ENCODE measurements around the gene RNF152.

RNF152 gene

DNA sequence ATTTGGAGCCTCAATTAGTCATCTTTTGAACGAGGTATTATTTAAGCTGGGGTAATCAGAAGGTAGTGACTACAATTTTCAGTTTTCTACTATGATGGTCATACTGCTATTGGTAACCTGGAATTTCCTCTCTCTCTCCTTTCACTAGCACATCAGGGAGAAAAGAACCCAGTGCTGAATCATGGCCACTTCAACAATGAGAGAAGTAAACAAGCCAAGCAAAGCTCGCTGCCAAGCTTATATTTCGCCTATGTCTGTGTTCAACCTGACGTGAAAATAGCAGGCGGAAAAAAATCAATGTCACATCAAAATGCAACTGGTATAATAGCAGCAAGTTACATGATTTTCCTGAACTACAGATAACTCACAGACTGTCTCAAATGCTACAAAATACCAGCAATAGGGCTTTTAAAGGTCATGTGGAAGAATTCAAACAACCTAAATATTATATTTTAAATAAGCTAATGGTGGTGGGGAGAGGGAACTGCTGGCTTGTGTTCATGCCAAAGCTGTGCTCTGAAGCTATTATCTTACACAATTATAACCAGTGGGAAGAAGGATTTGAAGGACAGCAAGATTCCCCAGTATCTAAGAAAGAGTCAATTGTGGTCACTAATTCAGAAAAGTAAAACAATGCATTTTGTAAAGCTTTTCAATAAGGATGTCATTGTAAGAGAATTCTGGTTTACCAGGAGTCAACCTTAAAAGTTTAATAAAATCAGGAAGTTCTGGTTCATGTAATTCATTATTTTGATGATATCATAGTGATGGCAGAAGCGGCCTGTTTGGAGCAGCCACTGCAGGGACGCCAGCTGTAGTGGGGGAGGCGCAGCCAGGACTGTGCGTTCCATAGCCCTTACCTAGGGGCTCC is 38.0 kb downstream of the RNF152 start:
- DNase-seq (ENCODE audit: low read depth in 2 of 2): no peak

GRCh38 chr18:61853855-61854254 is 39.0 kb downstream of the RNF152 start:
- no peak for DNase-seq (ENCODE audit: low read depth in 2 of 2)

GRCh38 chr18:61852496-61852895 is 40.3 kb downstream of the RNF152 start:
- no peak for DNase-seq (ENCODE audit: low read depth in 2 of 2)

DNA sequence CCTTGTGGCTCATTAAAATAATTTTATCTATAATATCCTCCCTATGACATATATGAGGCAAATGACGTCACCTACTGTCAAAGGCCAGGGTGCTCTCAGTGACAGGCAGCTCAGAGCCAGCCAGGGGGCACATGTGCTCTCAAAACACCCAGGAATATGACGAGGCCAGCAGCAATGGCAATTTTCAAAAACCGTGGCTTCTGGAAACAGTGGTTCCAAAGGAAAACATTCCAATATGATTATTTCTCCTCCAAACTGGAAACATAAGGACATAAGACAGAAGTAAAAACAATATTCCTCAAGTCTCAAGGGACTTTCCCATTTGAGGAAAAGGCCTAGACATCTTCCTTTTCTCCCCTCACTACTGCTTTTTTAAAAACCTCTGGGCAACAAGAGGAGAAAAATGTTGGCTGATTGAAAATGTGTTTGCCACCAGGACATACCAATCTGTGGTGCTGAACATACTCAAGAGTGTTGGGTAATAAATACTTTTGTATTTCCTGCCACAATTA is 40.8 kb downstream of the RNF152 start:
- DNase-seq (ENCODE audit: low read depth in 2 of 2): peak; percentile 64 to 70

GRCh38 chr18:61851279-61851678 is 41.5 kb downstream of the RNF152 start:
- DNase-seq (ENCODE audit: low read depth in 2 of 2): no peak

GRCh38 chr18:61850756-61851155 is 42.1 kb downstream of the RNF152 start:
- DNase-seq (ENCODE audit: low read depth in 2 of 2): no peak

- DNase-seq (ENCODE audit: low read depth in 2 of 2): no peak
Observed at GRCh38 chr18:61847164-61847791, 45.5 kb downstream of the RNF152 start.

- no peak for DNase-seq (ENCODE audit: low read depth in 2 of 2)
Observed at GRCh38 chr18:61845197-61845596, 47.6 kb downstream of the RNF152 start.

- no peak for DNase-seq (ENCODE audit: low read depth in 2 of 2)
Observed at GRCh38 chr18:61844726-61845125, 48.1 kb downstream of the RNF152 start.

GRCh38 chr18:61842146-61842545 is 50.7 kb downstream of the RNF152 start:
- no peak for DNase-seq (ENCODE audit: low read depth in 2 of 2)

DNA sequence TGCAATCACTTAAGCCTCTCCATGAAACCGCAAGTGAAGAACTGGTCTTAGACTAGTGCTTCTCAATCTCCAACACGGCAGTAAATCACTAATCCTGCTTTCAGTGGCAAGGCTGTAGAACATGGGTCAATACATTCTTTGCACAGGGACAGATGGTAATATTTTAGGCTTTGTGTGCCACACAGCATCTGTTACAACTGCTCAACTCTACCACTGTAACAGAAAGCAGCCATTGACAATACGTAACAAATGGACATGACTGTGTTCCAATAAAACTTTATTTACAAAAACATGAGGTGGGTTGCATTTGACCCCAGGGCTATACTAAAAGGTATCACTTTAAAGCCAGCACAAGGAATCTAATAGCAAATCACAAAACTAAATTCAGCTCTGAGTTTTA is 51.1 kb downstream of the RNF152 start:
- no peak for DNase-seq (ENCODE audit: low read depth in 2 of 2)

GRCh38 chr18:61840324-61840723 is 52.5 kb downstream of the RNF152 start:
- no peak for DNase-seq (ENCODE audit: low read depth in 2 of 2)

DNA sequence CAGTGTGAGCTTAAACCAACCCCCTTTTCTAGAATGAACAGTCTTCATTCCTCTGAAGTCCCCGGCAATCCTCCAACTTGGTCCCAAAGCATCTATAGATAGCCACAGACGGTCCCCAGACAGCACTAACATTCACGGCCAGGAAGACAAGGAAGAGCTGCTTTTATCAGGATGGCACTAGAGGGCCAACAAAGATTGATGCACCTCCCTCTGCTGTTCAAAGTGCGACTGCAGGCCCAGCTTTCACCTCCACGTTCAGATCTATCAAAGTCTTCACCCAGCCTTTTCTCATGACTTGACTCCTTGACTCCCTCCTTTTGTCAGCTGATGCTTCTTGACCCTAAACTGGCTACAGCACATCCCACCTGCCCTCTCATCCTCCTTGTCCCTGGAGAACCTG is 54.3 kb downstream of the RNF152 start:
- DNase-seq (ENCODE audit: low read depth in 2 of 2): no peak

DNA sequence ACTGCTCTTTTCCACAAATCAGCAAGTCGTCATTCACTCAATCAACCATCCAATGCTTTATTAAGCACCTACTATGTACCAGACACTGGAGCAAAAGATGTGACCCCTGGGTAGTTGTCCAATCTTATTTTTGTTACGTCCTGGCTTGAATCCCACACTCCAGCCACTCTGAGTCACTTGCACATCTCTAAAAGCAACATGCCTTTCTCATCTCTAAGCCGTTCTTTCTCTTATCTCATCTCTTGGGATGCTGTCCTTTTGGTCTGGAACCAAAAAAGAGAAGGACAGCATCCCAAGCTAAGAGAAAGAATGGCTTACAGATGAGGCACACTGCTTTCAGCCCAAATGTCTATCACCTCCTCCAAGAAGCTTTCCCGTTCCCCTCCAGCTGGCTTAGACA is 58.8 kb downstream of the RNF152 start:
- no peak for DNase-seq (ENCODE audit: low read depth in 2 of 2)

DNA sequence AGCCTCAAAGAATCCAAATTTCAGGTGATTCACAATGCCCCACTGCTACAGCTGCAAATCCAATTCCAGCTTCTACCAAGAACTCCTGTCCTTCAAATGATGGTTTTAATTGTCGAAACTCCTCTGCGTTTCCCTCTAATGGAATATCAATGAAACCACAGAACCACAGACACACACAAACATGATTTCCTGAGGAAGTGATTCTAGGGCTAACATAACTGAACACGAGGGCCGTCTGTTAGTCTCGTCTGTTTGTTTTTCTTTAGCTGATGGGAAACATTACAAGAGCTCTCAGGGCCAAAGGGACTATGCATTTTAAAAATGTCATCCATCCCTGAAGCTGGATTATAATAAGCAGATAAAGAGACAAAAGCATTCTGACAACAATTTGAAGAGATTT is 59.4 kb downstream of the RNF152 start:
- peak; percentile 68 for DNase-seq (ENCODE audit: low read depth in 2 of 2)

- no peak for DNase-seq (ENCODE audit: low read depth in 2 of 2)
Observed at GRCh38 chr18:61832858-61833257, 59.9 kb downstream of the RNF152 start.

DNA sequence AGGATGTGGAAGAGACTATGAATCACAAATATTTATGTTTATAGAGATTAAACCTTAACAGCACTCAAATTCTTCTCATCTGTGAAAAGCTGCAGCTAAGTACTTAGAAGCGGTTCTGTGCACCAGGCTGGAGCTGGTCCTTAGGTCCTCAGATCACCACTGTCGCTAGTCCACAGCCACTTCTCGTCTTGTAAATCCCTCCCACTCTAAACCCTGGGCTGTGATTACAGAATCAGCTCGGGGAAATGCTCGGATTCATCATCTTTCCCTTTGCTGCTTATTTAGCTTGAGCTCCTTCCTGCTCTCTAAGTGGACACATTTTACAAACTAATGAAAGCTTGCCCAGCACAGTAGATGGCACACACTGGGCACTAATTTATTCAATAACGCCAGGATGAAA is 61.7 kb downstream of the RNF152 start:
- DNase-seq (ENCODE audit: low read depth in 2 of 2): no peak

DNA sequence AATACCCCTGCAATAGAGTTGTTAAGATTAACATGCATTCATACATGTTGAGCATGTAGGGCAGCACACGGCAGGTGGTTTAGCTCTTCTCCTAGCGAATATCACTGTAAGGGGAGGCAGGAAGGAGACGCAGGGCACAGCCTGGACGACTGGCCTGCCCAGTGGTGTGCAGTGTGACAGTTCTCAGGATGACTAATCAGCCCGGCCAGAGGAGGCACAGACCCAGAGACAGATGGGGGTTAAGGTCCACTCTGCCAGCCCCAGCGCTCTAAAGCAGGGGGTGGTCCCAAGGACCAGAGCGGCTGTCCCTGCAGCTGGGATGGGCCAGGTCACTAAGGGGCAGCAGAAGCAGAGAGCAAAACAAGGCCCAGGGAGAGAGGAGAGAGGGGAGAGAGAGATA is 63.7 kb downstream of the RNF152 start:
- no peak for DNase-seq (ENCODE audit: low read depth in 2 of 2)

DNA sequence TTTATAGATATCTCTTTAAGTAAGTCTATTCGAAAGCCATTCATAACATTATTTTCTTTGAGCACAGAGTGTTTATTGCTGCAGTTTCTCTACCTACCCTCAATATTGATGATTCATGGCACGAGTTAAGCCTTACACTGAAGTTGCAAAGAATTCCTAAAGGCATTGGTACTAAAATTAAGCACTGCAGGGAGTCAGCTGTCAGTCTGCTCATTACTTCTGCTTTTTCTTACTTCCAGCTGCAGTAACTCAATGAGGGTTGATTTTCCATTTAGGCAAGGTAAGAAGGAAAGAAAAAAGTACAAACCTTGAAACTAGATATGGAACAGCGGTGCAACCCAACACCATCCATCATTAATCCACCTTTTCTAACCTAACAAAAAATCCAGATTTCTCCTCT is 65.2 kb downstream of the RNF152 start:
- no peak for DNase-seq (ENCODE audit: low read depth in 2 of 2)

- peak; percentile 65 to 70 for DNase-seq (ENCODE audit: low read depth in 2 of 2)
Observed at GRCh38 chr18:61825386-61825785, 67.4 kb downstream of the RNF152 start.

DNA sequence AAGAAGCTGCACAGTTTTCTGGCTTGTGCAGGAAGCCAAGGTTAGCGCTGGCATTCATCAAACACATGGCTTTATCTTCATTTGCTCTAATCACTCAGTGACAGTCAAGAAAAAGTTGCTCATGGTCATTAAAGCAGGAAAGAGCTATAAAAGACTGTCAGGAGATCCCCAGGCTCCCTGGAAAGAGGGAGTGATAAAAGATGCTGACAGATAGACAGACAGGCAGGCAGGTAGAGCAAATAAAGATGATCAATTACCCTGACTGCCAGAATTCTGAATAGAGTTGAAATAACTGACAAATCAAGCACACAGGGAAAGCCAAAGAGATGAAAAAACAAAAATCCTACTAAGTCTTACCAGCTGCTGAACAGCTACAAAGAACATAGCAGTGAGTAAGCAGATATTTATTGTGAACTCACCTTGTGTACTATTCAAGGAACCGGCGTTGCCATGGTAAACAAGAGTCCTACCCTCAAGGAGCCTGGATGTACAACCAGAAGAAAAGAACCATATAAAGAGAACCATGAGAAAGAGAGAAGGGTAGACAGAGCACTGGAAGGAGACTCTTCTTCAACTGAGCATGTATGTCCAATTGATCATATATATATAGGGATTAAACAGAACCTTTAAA is 68.0 kb downstream of the RNF152 start:
- no peak for DNase-seq (ENCODE audit: low read depth in 2 of 2)

GRCh38 chr18:61823595-61823994 is 69.2 kb downstream of the RNF152 start:
- no peak for DNase-seq (ENCODE audit: low read depth in 2 of 2)

GRCh38 chr18:61822879-61823278 is 69.9 kb downstream of the RNF152 start:
- DNase-seq (ENCODE audit: low read depth in 2 of 2): no peak
